NB4 (cell line): ENCODE results near the gene RAD51B.

Experiments used
- DNase-seq: peaks from one replicate; pipeline ENCODE4 v3.0.0; 2010; ENCODE audit warnings: low read depth
- H3K4me3 ChIP-seq: one replicate; pipeline ENCODE4 v1.5.1; 2011; ENCODE audit warnings: mild to moderate bottlenecking, low read depth, low read length, moderate library complexity
- MYC ChIP-seq: IDR thresholded peaks from 2 replicates; pipeline ENCODE4 v1.6.1; 2011; ENCODE audit warnings: low read depth, low read length
- POLR2A ChIP-seq: IDR thresholded peaks from 2 replicates; pipeline ENCODE4 v1.6.1; 2011; ENCODE audit warnings: mild to moderate bottlenecking; ENCODE audit not compliant: insufficient read length; ENCODE audit errors: extremely low read depth
- TF ChIP-seq, protein P1 (sequence below): IDR thresholded peaks from 2 replicates; pipeline ENCODE4 v1.6.1; 2011; ENCODE audit warnings: low read depth, low read length
- TF ChIP-seq, protein P2 (sequence below): IDR thresholded peaks from one replicate; pipeline ENCODE4 v1.5.1; 2012; ENCODE audit warnings: low read depth, low read length

The RAD51B gene

GRCh38 chr14:68766299-68767247 is 947.0 kb downstream of the RAD51B start:
- TF ChIP-seq POLR2A = no peak
- TF ChIP-seq MYC = no peak
- TF ChIP-seq, protein P1, sequence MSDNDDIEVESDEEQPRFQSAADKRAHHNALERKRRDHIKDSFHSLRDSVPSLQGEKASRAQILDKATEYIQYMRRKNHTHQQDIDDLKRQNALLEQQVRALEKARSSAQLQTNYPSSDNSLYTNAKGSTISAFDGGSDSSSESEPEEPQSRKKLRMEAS = no peak
- TF ChIP-seq, protein P2, sequence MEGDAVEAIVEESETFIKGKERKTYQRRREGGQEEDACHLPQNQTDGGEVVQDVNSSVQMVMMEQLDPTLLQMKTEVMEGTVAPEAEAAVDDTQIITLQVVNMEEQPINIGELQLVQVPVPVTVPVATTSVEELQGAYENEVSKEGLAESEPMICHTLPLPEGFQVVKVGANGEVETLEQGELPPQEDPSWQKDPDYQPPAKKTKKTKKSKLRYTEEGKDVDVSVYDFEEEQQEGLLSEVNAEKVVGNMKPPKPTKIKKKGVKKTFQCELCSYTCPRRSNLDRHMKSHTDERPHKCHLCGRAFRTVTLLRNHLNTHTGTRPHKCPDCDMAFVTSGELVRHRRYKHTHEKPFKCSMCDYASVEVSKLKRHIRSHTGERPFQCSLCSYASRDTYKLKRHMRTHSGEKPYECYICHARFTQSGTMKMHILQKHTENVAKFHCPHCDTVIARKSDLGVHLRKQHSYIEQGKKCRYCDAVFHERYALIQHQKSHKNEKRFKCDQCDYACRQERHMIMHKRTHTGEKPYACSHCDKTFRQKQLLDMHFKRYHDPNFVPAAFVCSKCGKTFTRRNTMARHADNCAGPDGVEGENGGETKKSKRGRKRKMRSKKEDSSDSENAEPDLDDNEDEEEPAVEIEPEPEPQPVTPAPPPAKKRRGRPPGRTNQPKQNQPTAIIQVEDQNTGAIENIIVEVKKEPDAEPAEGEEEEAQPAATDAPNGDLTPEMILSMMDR = no peak
- H3K4me3 ChIP-seq = no peak overlapping the region
- DNase-seq = no peak

DNA sequence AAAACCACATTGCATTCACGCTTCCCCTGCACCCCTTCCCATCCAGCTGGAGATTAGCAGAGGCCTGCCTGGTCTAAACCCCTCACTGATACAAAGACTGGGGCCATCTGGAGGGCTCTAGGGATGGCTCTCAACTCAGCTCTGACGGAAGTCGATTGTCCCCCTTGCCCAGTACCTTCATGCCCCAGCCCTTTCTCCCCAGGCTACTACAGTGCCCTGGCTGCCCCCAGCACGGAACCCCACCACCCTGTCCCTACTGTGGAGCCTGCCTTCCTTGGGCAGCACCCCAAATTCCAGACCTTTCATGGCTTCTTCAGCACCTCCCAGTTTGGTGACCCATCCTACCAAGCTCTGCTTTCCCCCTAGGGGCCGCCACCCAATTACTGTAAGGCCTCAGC is 947.7 kb downstream of the RAD51B start:
- H3K4me3 ChIP-seq = no peak overlapping the region
- DNase-seq = no peak
- TF ChIP-seq, protein P2 = no peak
- TF ChIP-seq, protein P1 = no peak
- TF ChIP-seq POLR2A (no peak), MYC (no peak)

GRCh38 chr14:68768316-68768715 is 948.7 kb downstream of the RAD51B start:
- TF ChIP-seq, protein P2 = no peak
- TF ChIP-seq MYC = no peak
- no peak overlapping the region for H3K4me3 ChIP-seq
- no peak for DNase-seq

- no peak for DNase-seq
- no peak overlapping the region for H3K4me3 ChIP-seq
- no peak for TF ChIP-seq POLR2A
- TF ChIP-seq, protein P2 = no peak
Measured at GRCh38 chr14:68770051-68770450, 950.5 kb downstream of the RAD51B start.

DNA sequence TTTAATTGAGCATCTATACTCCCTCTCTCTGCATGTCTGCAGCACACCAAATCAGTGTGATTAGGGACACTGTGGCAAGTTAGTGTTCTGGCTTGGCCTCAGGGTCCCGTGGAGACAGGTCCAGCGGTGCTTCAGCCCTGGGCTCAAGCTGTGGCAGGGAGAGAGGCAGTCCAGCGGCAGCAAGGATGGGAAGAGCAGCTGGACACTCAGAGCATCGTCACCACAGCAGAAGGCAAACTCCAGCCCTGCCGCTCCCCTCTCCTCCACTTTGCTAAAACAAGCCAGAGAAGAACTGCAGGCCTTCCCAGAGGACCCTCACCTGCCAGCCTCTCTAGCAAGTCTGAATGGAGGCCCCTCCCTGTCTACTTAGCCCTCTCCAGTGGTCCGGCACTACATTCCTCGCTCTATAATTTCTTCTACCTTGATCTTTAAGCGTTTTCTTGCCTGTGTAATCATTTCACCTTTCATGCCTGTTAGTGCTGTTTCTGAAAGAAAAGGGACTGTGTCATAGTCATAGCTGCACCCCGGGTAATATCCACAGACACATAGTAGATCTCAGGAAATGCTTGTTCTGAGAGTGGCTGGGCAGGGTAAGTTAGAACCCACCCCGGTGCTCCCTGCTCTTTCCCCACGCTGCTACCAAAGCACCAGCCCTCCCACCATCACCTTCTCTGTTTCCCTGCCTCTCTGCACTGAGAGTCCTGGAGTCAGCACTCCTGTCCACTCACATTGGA is 951.1 kb downstream of the RAD51B start:
- no peak for DNase-seq
- TF ChIP-seq, protein P2 = no peak
- TF ChIP-seq, protein P1 = no peak
- TF ChIP-seq POLR2A (no peak), MYC (no peak)
- no peak overlapping the region for H3K4me3 ChIP-seq

DNA sequence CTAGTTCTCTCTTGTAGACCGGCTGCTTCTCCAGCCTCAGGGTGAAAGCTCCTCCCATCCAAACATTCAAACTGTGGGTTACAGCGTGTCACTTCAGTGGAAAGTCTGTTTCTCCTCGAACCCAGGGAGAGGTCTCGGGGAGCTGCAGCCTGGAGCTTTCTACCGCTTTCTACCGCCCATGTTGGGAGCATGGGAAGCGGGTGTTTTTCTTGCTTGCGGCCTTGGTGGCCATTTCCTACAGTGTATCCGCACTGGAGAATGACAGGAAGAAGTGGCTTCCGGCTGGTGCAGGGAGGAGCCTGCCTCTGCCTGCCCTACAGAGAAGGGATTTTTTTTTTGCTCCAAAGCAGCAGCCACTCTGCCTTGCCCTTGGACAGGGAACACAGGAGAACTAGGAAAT is 952.1 kb downstream of the RAD51B start:
- DNase-seq = no peak
- no peak for TF ChIP-seq MYC
- TF ChIP-seq POLR2A = no peak
- TF ChIP-seq, protein P1 = no peak
- TF ChIP-seq, protein P2 = no peak
- H3K4me3 ChIP-seq = no peak overlapping the region
